Astrocyte (in vitro differentiated cells and primary cell): ENCODE data around the gene CMPK1. TPM values are rescaled to one million over a fixed set of nuclear protein-coding genes. Genes with fewer than 3 reads are reported as not detected.

ENCODE experiments used
- DNase-seq: peaks from one replicate; pipeline ENCODE4 v3.0.0-alpha.2; 2010; ENCODE audit warnings: low read depth
- FAIRE-seq: peaks from 2 replicates; lab custom pipeline; 2011; peaks lifted over from hg19 to GRCh38; lab: Jason Lieb, UNC
- H2AFZ ChIP-seq: 2 replicates; pipeline ENCODE4 v1.6.0; 2012; ENCODE audit warnings: low read depth, low read length, inconsistent platforms
- H3K27ac ChIP-seq: 2 replicates; pipeline ENCODE4 v1.5.1; 2011; ENCODE audit warnings: low read depth, low read length, inconsistent platforms
- H3K27me3 ChIP-seq: 2 replicates; pipeline ENCODE4 v1.6.0; 2011; ENCODE audit warnings: low read length, inconsistent platforms; ENCODE audit not compliant: insufficient read depth
- H3K36me3 ChIP-seq: 2 replicates; pipeline ENCODE4 v1.5.1; 2011; ENCODE audit warnings: low read length, inconsistent platforms; ENCODE audit not compliant: insufficient read depth
- H3K4me1 ChIP-seq: 2 replicates; pipeline ENCODE4 v1.5.1; 2011; ENCODE audit warnings: low read length, inconsistent platforms; ENCODE audit not compliant: insufficient read depth
- H3K4me2 ChIP-seq: 2 replicates; pipeline ENCODE4 v1.6.0; 2012; ENCODE audit warnings: low read length, inconsistent platforms
- H3K4me3 ChIP-seq: 2 replicates; pipeline ENCODE4 v1.5.1; 2011; ENCODE audit warnings: low read depth, mild to moderate bottlenecking, low read length, inconsistent platforms; ENCODE audit not compliant: insufficient read depth
- H3K79me2 ChIP-seq: 2 replicates; pipeline ENCODE4 v1.6.0; 2012; ENCODE audit warnings: mild to moderate bottlenecking, low read length, inconsistent platforms; ENCODE audit not compliant: insufficient read depth
- H3K9ac ChIP-seq: 2 replicates; pipeline ENCODE4 v1.6.0; 2012; ENCODE audit warnings: mild to moderate bottlenecking, low read length, inconsistent platforms
- H3K9me3 ChIP-seq: 2 replicates; pipeline ENCODE4 v1.5.1; 2012; ENCODE audit warnings: low read depth, mild to moderate bottlenecking, low read length, inconsistent platforms; ENCODE audit not compliant: insufficient read depth
- H4K20me1 ChIP-seq: 2 replicates; pipeline ENCODE4 v1.6.0; 2012; ENCODE audit warnings: low read length, inconsistent platforms; ENCODE audit not compliant: insufficient read depth
- H3K27ac Mint-ChIP-seq: one replicate; pipeline ENCODE4 v1.8.0; 2021; ENCODE audit warnings: mild to moderate bottlenecking, mixed read lengths; ENCODE audit not compliant: unreplicated experiment
- H3K27me3 Mint-ChIP-seq: one replicate; pipeline ENCODE4 v1.8.0; 2021; ENCODE audit warnings: low read depth, mixed read lengths; ENCODE audit not compliant: unreplicated experiment
- H3K36me3 Mint-ChIP-seq: one replicate; pipeline ENCODE4 v1.8.0; 2021; ENCODE audit warnings: low read depth, mixed read lengths; ENCODE audit not compliant: unreplicated experiment
- H3K4me1 Mint-ChIP-seq: one replicate; pipeline ENCODE4 v1.8.0; 2021; ENCODE audit warnings: low read depth, mixed read lengths; ENCODE audit not compliant: unreplicated experiment
- H3K4me3 Mint-ChIP-seq: one replicate; pipeline ENCODE4 v1.8.0; 2021; ENCODE audit warnings: mild to moderate bottlenecking, moderate library complexity, mixed read lengths; ENCODE audit not compliant: unreplicated experiment
- H3K9me3 Mint-ChIP-seq: one replicate; pipeline ENCODE4 v1.8.0; 2021; ENCODE audit warnings: mild to moderate bottlenecking, mixed read lengths; ENCODE audit not compliant: unreplicated experiment
- EZH2 ChIP-seq: IDR thresholded peaks from 2 replicates; pipeline ENCODE4 v1.6.1; 2012; ENCODE audit warnings: mild to moderate bottlenecking, low read length, inconsistent platforms; ENCODE audit not compliant: insufficient read depth
- total RNA-seq: library from RNA; stranded (reverse); gene quantifications from 2 replicates; pipeline ENCODE4 v1.2.1, GENCODE V29; 2021
- TF ChIP-seq, protein P1 (sequence below): IDR thresholded peaks from 2 replicates; pipeline ENCODE4 v1.5.1; 2011; ENCODE audit warnings: low read depth, mild to moderate bottlenecking, inconsistent platforms, low read length, moderate library complexity; ENCODE audit not compliant: insufficient read depth

The CMPK1 gene
- total RNA-seq, 1 donor from 2014 or later: 136 TPM

DNA sequence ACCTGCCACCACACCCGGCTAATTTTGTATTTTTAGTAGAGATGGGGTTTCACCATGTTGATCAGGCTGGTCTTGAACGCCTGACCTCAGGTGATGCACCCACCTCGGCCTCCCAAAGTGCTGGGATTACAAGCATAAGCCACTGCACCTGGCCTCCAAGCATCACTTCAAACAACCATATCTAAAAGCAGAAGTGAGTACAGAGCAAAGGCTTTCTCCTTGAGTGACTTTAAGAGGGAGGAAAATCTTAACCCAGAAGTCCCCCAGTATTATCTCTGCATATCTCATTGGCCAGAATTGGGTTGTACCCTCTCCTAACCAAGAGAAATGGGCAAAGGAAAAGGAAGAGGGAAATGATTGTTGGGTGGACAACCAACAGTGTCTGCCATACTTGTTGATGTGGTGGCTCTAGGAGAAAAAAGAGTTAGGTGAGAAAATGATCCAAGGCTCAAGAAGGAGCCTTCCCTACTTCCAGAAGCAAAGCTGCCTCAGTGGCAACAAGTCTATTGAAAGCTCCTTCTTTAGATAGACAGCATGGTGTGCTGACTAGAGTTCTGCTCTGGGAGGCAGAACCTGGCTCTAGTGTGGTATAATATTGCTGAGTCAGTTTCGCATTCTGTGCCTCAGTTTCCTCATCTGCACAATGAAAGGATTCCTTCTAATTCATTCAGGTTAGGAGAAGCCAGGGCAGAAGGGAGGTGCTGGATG is 65.7 kb downstream of the CMPK1 start:
- Mint-ChIP-seq H3K4me1 (no peaks in the 10 kb centered on the region), H3K27ac (no peak overlapping the region)

DNA sequence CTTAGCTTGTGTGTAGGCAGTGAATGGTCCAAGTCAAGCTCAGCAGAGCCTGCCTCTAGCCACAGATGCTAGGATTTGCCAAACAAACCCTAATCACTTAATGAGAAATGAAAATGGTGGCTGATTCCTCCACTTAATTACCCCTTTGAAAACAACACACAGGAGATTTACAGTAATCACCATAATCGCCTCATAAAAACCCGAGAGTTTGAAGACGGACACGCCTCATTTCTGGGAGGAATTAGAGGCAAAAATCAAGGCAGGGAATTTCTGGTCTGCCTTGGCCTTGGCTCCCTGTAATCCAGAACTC is 66.2 kb downstream of the CMPK1 start:
- H3K36me3 Mint-ChIP-seq: no peaks in the 10 kb centered on the region
- H3K27me3 ChIP-seq: peaks cover 13% of the 10 kb centered on the region

More for the DNA sequence above, 65.7 kb downstream of the CMPK1 start:
- no peaks in the 10 kb centered on the region for H3K36me3 Mint-ChIP-seq
- no peaks in the 10 kb centered on the region for H3K79me2 ChIP-seq
- H3K4me3 Mint-ChIP-seq: no peak overlapping the region
- DNase-seq (no peak), FAIRE-seq (no peak)
- H3K9me3 Mint-ChIP-seq: peaks cover 2% of the 10 kb centered on the region
- H3K36me3 ChIP-seq: no peaks in the 10 kb centered on the region
- H2AFZ ChIP-seq: no peak overlapping the region
- no peak overlapping the region for H3K27ac ChIP-seq
- TF ChIP-seq, protein P1, sequence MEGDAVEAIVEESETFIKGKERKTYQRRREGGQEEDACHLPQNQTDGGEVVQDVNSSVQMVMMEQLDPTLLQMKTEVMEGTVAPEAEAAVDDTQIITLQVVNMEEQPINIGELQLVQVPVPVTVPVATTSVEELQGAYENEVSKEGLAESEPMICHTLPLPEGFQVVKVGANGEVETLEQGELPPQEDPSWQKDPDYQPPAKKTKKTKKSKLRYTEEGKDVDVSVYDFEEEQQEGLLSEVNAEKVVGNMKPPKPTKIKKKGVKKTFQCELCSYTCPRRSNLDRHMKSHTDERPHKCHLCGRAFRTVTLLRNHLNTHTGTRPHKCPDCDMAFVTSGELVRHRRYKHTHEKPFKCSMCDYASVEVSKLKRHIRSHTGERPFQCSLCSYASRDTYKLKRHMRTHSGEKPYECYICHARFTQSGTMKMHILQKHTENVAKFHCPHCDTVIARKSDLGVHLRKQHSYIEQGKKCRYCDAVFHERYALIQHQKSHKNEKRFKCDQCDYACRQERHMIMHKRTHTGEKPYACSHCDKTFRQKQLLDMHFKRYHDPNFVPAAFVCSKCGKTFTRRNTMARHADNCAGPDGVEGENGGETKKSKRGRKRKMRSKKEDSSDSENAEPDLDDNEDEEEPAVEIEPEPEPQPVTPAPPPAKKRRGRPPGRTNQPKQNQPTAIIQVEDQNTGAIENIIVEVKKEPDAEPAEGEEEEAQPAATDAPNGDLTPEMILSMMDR: no peak
- no peak for TF ChIP-seq EZH2
- no peaks in the 10 kb centered on the region for H3K4me1 ChIP-seq
- H3K9ac ChIP-seq: no peak overlapping the region
- no peak overlapping the region for H3K4me3 ChIP-seq
- H4K20me1 ChIP-seq: no peaks in the 10 kb centered on the region
- H3K27me3 ChIP-seq: peaks cover 13% of the 10 kb centered on the region
- no peaks in the 10 kb centered on the region for H3K9me3 ChIP-seq
- no peak overlapping the region for H3K4me2 ChIP-seq
- H3K27me3 Mint-ChIP-seq: peaks cover 76% of the 10 kb centered on the region

DNA sequence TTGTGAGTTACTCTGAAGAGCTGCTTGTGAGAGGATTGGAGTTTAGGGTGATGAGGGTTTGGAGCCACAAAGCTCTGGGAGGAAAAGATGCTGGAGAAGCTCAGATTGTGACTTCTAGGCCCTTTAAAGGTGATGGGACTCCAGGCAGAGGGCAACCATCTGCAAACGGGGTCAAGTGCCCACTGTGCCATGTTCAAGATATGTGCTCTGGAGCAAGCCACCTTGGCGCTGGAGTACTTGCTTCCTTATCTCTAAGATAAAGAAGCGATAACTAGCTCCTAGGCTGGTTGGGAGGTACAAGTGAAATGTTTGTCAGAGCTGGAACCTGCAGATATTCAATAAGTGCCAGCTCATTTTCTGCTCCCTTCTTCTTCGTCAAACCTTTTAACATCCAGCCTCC is 68.2 kb downstream of the CMPK1 start:
- Mint-ChIP-seq H3K9me3 (peaks cover 2% of the 10 kb centered on the region), H3K4me1 (no peaks in the 10 kb centered on the region), H3K4me3 (no peak overlapping the region), H3K27me3 (peaks cover 73% of the 10 kb centered on the region), H3K36me3 (no peaks in the 10 kb centered on the region), H3K27ac (no peak overlapping the region)
- no peak overlapping the region for H3K4me2 ChIP-seq
- H3K9ac ChIP-seq: no peak overlapping the region
- no peaks in the 10 kb centered on the region for H3K36me3 ChIP-seq
- no peaks in the 10 kb centered on the region for H3K4me1 ChIP-seq
- no peaks in the 10 kb centered on the region for H4K20me1 ChIP-seq
- H3K9me3 ChIP-seq: no peaks in the 10 kb centered on the region
- no peak for DNase-seq
- no peak overlapping the region for H2AFZ ChIP-seq
- TF ChIP-seq, protein P1: no peak
- TF ChIP-seq EZH2: no peak
- peaks cover 13% of the 10 kb centered on the region for H3K27me3 ChIP-seq
- no peaks in the 10 kb centered on the region for H3K79me2 ChIP-seq
- H3K27ac ChIP-seq: no peak overlapping the region
- FAIRE-seq: no peak
- H3K4me3 ChIP-seq: no peak overlapping the region

More for the DNA sequence above, 66.2 kb downstream of the CMPK1 start:
- Mint-ChIP-seq H3K27ac (no peak overlapping the region), H3K27me3 (peaks cover 73% of the 10 kb centered on the region), H3K4me1 (no peaks in the 10 kb centered on the region), H3K9me3 (peaks cover 2% of the 10 kb centered on the region), H3K4me3 (no peak overlapping the region)
- H2AFZ ChIP-seq: no peak overlapping the region
- no peak for FAIRE-seq
- H4K20me1 ChIP-seq: no peaks in the 10 kb centered on the region
- no peak for TF ChIP-seq EZH2
- TF ChIP-seq, protein P1: no peak
- H3K27ac ChIP-seq: no peak overlapping the region
- no peaks in the 10 kb centered on the region for H3K9me3 ChIP-seq
- no peaks in the 10 kb centered on the region for H3K4me1 ChIP-seq
- DNase-seq: no peak
- no peaks in the 10 kb centered on the region for H3K36me3 ChIP-seq
- H3K9ac ChIP-seq: no peak overlapping the region
- no peak overlapping the region for H3K4me2 ChIP-seq
- no peak overlapping the region for H3K4me3 ChIP-seq
- H3K79me2 ChIP-seq: no peaks in the 10 kb centered on the region
